ENCODE data around the gene PTPRA. TPM values are rescaled to one million over a fixed set of nuclear protein-coding genes. Genes with fewer than 3 reads are reported as not detected.

The PTPRA gene
- total RNA-seq, 1 experiment from 2014 or later, result 57.0 TPM

- Mint-ChIP-seq H3K9me3 (ENCODE audit: unreplicated experiment) (no peaks in the 10 kb centered on the region), H3K27me3 (ENCODE audit: insufficient read depth, unreplicated experiment) (no peaks in the 10 kb centered on the region), H3K4me1 (ENCODE audit: low read depth, unreplicated experiment) (no peaks in the 10 kb centered on the region), H3K36me3 (ENCODE audit: insufficient read depth, unreplicated experiment) (no peaks in the 10 kb centered on the region), H3K4me3 (ENCODE audit: unreplicated experiment) (no peak overlapping the region), H3K27ac (ENCODE audit: unreplicated experiment) (no peak overlapping the region)
- Histone ChIP-seq H3K4me1 (no peaks in the 10 kb centered on the region), H3K9me3 (no peaks in the 10 kb centered on the region), H3K36me3 (ENCODE audit: control insufficient read depth, insufficient read depth, low read length) (no peaks in the 10 kb centered on the region), H3K4me3 (ENCODE audit: low read depth, low read length) (no peak overlapping the region), H3K27me3 (replicated peaks; ENCODE audit: control insufficient read depth, insufficient read depth, low read length) (no peaks in the 10 kb centered on the region)
- no peak for TF ChIP-seq CTCF (IDR thresholded peaks at IDR 0.05; ENCODE audit: insufficient read depth in 1 of 2, low read depth in 1 of 2, low read length in 1 of 2, severe bottlenecking in 1 of 2, unreplicated experiment in 1 of 2)
- ChIA-PET POLR2A (no interaction called here), CTCF (interaction anchor here (0.6 to 0.9 kb wide), 2 partner anchors 47 to 95 kb away, joined by 3 read pairs; no protein-coding TSS in a partner anchor)
- intact Hi-C loops (cut with micrococcal nuclease; ENCODE audit: unreplicated experiment), result no loop called here
- BruUV-seq (replicated peaks), result no TSS peak
- no peak for DNase-seq
Measured at GRCh38 chr20:2849529-2849928, 23.8 kb upstream of the PTPRA start.

GRCh38 chr20:2851086-2851485 lies 22.2 kb upstream of the PTPRA start:
- Mint-ChIP-seq H3K4me3 (ENCODE audit: unreplicated experiment) (no peak overlapping the region), H3K36me3 (ENCODE audit: insufficient read depth, unreplicated experiment) (no peaks in the 10 kb centered on the region), H3K27ac (ENCODE audit: unreplicated experiment) (no peak overlapping the region), H3K9me3 (ENCODE audit: unreplicated experiment) (no peaks in the 10 kb centered on the region), H3K4me1 (ENCODE audit: low read depth, unreplicated experiment) (no peaks in the 10 kb centered on the region), H3K27me3 (ENCODE audit: insufficient read depth, unreplicated experiment) (no peaks in the 10 kb centered on the region)
- BruUV-seq (replicated peaks), result no TSS peak
- CTCF ChIA-PET, result interaction anchor here (2.5 kb wide), 1 partner anchor 95 kb away, joined by 9 read pairs; no protein-coding TSS in a partner anchor
- TF ChIP-seq CTCF (IDR thresholded peaks at IDR 0.05; ENCODE audit: insufficient read depth in 1 of 2, low read depth in 1 of 2, low read length in 1 of 2, severe bottlenecking in 1 of 2, unreplicated experiment in 1 of 2), result no peak
- POLR2A ChIA-PET, result no interaction called here
- H3K4me3 ChIP-seq (ENCODE audit: low read depth, low read length), result no peak overlapping the region
- no peak for DNase-seq
- H3K9me3 ChIP-seq, result no peaks in the 10 kb centered on the region
- H3K36me3 ChIP-seq (ENCODE audit: control insufficient read depth, insufficient read depth, low read length), result no peaks in the 10 kb centered on the region
- intact Hi-C loops (cut with micrococcal nuclease; ENCODE audit: unreplicated experiment), result no loop called here
- no peaks in the 10 kb centered on the region for H3K27me3 ChIP-seq (replicated peaks; ENCODE audit: control insufficient read depth, insufficient read depth, low read length)
- H3K4me1 ChIP-seq, result no peaks in the 10 kb centered on the region

- Mint-ChIP-seq H3K36me3 (ENCODE audit: insufficient read depth, unreplicated experiment) (peaks cover 7% of the 10 kb centered on the region), H3K9me3 (ENCODE audit: unreplicated experiment) (no peaks in the 10 kb centered on the region), H3K4me1 (ENCODE audit: low read depth, unreplicated experiment) (no peaks in the 10 kb centered on the region), H3K27me3 (ENCODE audit: insufficient read depth, unreplicated experiment) (no peaks in the 10 kb centered on the region), H3K4me3 (ENCODE audit: unreplicated experiment) (no peak overlapping the region), H3K27ac (ENCODE audit: unreplicated experiment) (no peak overlapping the region)
- ChIA-PET CTCF (no interaction called here), POLR2A (interaction anchor here (0.5 kb wide), 1 partner anchor 54 kb away, joined by 4 read pairs; no protein-coding TSS in a partner anchor)
- no peaks in the 10 kb centered on the region for H3K9me3 ChIP-seq
- no peaks in the 10 kb centered on the region for H3K36me3 ChIP-seq (ENCODE audit: control insufficient read depth, insufficient read depth, low read length)
- no peak overlapping the region for H3K4me3 ChIP-seq (ENCODE audit: low read depth, low read length)
- intact Hi-C loops (cut with micrococcal nuclease; ENCODE audit: unreplicated experiment), result no loop called here
- no TSS peak for BruUV-seq (replicated peaks)
- TF ChIP-seq CTCF (IDR thresholded peaks at IDR 0.05; ENCODE audit: insufficient read depth in 1 of 2, low read depth in 1 of 2, low read length in 1 of 2, severe bottlenecking in 1 of 2, unreplicated experiment in 1 of 2), result no peak
- H3K4me1 ChIP-seq, result no peaks in the 10 kb centered on the region
- DNase-seq, result no peak
- no peaks in the 10 kb centered on the region for H3K27me3 ChIP-seq (replicated peaks; ENCODE audit: control insufficient read depth, insufficient read depth, low read length)
Measured at GRCh38 chr20:2858591-2858990, 14.7 kb upstream of the PTPRA start.
